GM12872 (cell line): ENCODE data around the gene C1orf198.

Experiments
- TF ChIP-seq, protein P1 (sequence below): IDR thresholded peaks from 3 replicates; pipeline ENCODE4 v1.5.1; 2011; ENCODE audit warnings: low read depth, mild to moderate bottlenecking, low read length, moderate library complexity; ENCODE audit not compliant: insufficient read depth

Gene C1orf198

DNA sequence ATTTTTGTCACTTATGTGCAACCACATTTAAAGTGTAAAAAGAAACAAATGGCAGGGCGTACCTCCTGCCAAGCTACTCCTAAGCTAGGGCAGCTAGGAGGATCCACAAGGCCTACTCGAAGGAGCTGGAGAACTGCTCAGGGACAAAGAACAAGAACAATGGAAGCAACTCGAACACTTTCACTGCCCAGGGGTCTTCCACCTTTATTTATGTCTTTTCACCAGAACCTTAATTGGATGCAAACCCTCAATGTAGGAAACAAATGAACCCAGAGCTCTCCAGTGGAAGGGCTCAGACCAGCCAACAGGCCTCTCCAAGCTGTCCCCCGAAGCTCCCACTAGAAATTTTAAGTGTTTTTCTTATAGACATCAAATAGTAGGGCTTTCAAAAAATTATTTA is 39.9 kb downstream of the C1orf198 start:
- TF ChIP-seq, protein P1, sequence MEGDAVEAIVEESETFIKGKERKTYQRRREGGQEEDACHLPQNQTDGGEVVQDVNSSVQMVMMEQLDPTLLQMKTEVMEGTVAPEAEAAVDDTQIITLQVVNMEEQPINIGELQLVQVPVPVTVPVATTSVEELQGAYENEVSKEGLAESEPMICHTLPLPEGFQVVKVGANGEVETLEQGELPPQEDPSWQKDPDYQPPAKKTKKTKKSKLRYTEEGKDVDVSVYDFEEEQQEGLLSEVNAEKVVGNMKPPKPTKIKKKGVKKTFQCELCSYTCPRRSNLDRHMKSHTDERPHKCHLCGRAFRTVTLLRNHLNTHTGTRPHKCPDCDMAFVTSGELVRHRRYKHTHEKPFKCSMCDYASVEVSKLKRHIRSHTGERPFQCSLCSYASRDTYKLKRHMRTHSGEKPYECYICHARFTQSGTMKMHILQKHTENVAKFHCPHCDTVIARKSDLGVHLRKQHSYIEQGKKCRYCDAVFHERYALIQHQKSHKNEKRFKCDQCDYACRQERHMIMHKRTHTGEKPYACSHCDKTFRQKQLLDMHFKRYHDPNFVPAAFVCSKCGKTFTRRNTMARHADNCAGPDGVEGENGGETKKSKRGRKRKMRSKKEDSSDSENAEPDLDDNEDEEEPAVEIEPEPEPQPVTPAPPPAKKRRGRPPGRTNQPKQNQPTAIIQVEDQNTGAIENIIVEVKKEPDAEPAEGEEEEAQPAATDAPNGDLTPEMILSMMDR = no peak

DNA sequence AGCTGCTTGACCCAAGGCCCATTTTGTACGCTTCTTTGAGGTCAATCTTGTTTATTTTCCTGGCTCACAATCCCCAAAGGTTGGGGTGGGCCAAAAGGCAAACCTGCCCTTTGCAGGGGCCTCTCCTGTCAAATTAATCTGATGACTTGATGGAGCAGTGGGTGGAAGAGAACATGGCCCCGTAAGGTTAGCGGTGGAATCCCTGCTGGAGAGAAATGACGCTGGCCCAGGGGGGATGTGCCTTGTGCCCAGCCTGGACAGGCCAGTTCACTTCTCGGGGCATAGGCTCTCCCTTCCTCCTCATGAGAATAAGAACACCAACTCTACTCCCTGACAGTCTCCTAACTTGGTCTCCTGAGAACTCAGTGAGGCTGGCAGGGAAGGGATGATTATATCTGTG is 40.5 kb downstream of the C1orf198 start:
- TF ChIP-seq, protein P1 = no peak

DNA sequence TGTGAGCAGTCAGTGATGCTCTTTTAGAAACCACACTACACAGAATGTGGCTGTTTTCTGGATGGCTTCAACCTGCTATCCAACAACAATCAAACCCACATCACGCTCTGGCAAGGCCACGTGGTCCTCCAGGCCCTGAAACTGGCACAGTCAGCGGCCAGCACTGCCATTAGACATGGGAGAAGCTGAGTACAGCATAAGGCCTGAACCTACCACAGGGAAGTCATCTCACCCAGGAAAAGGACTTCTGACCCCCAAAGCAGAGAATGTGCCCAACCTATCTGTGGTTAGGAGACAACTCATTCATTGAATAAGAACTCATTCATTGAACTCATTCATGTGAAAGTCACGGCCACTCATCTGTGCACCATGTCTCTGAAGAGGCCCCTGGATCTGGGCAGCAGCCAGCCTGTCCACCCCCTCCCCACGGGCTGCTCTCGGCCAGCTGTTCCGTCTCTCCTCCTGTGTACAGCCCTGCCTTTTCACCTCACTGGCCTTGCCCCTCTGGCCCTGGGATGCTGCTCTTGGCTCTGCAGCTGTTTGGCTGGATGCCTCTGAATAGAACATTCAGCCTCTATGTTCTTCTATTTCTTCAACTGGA is 41.1 kb downstream of the C1orf198 start:
- TF ChIP-seq, protein P1 = no peak

DNA sequence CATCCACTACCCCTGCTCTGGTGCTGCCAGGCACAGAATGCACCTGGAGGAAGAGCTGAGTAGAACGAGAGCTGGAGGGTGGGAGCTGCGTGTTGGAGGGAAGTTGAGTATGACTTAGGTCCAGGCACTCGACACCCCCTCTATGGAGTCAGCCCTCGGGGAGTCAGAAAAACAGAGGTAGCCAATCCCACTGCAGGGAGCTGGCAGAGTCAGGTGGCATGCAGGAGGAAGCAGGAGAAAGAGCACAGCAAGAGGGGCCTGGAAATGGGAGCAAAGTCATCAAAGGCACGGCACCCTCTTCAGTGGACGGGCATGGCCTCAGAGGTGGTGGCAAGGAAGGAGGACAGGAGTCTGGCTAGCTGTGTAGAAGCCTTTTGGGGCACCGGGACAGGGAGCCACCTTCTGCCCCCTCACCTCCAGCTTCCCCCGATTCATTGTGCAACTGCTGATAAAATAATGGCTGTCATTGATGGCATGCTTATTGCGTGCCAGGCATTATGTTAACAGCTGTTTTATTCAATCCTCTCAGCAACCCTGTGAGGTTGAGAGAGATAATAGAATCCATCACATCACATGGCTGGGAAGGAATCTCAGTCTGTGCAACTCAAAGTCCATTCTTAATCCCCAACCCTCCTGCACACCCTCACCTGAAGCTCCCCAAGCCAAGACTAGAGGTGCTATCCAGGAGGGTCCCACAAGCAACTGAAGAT is 42.0 kb downstream of the C1orf198 start:
- TF ChIP-seq, protein P1 = no peak

DNA sequence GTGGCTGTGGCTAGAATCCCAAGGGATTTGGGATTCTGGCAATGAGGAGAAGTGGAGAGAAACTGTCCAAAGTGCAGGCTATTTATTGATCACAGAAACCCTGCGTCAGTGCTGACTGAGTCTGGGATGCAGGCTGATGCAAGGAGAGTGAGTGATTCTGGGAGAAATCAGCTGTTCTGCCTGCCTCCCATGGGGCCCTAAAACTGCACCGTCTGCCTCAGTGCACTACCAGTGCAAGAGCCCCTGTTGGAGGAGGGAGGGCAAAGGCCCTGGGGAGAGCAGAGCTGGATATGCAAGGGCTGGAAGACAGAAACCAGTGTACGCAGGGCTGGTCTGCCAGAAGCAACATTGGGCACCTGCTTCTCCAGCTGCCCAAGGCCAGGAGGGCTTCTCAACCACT is 42.6 kb downstream of the C1orf198 start:
- TF ChIP-seq, protein P1 = no peak

DNA sequence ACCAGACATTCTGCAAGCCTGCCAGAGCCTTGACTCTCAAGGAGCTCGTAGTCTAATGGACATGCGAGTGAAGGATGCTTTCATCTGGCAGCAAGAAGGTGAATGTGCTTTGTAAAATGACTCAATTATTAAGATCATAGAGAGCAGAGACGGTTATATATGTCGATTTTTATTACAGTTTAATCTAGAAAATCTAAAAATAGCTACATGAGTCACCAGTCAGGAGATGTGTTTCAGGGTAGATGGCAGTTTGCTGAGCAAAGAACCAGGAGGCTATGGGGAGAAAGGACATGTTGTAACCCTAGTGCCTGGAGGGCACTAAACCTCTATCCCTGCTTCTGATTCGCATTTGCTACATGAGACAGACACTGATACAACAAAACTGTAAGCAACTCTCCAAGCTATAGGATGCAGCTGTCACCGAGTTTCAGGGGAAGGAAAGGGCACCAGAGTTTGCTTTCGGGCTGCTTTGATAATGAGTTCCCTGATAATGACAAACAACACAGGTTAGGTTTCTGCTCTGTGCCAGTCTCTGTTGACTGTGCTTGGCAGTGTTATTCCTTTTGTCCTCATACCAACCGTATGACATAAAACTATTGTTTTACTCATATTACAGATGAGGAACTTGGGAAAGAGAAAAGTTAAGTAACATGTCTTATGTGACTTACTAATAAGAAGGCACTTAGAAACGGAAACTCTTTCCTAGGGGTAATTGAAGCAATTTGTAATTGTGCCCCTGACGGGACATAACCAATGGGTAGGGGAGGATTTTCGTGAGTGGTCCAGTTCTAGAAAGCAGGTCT is 43.2 kb downstream of the C1orf198 start:
- TF ChIP-seq, protein P1 = no peak

DNA sequence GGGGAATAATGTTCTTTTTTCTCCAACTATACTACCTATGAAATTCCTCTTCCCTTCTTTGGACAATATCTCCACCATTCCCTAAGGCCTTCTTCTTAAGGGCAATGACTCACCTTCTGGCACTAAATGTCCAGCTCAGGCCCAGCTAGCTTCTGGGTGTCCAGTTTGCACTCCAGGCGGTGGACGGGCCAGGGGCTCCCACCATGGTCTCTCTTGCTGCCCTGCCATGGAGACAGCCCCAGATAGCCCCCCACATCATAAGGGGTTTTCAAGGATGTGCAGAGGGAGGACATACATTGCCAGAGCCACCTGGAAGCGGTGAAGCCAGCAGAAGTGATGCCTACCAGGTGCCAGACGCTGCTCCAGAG is 43.8 kb downstream of the C1orf198 start:
- TF ChIP-seq, protein P1 = no peak
